ENCODE measurements around the gene PKN2. TPM values are rescaled to one million over a fixed set of nuclear protein-coding genes. Genes with fewer than 3 reads are reported as not detected.

The PKN2 gene
- total RNA-seq, 2 donors from 2014 or later = 64.6 to 71.1 TPM

- WGBS, 2 experiments (ENCODE audit: insufficient coverage in 1 of 2, insufficient read length in 1 of 2) = 88 to 94% methylated on average over 1 to 2 of the region's 2 CpGs
- no peak overlapping the region for H3K27ac ChIP-seq (ENCODE audit: low read depth, low read length)
- peaks cover 11% of the 10 kb centered on the region for H3K9me3 Mint-ChIP-seq
Observed at GRCh38 chr1:88799491-88799890, 115.4 kb downstream of the PKN2 start.

DNA sequence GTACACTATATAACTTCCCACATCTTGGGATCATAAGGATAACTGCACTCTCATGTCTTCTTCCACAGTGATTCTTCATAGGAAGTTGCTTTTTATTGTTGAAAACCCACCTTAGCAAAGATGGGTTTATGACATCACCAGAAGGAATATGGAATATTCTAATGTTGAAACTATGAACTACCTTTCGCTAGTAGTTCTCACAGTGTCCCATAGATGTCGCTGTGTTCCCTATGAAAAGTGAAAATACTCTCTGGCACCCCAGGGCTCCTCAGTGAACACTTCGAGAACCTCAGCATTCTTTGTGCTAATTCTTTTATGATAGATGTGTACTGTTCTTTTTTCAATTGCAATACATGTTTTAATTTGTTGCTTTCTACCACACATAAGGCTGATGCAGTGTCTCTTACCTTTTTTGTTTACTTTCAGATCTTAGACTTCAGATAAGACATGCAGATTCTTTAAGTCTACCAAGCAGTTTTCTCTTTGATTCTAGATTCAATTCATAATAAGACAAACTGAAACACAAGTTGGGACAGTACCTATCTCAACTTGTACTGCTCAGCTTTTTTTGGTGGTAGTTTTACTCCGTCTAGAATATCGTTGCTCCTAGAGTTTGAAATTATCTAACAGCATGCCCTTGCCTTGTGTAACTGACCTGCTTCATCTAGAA, 116.4 kb downstream of the PKN2 start:
- peaks cover 66% of the 10 kb centered on the region for H3K36me3 Mint-ChIP-seq (ENCODE audit: low read depth)
- peaks cover 82% of the 10 kb centered on the region for H3K36me3 ChIP-seq (ENCODE audit: control insufficient read depth, insufficient read depth, low read length)
- H3K4me3 Mint-ChIP-seq = no peak overlapping the region
- no peaks in the 10 kb centered on the region for H3K4me1 Mint-ChIP-seq
- no peak overlapping the region for H3K27ac ChIP-seq (ENCODE audit: low read depth, low read length)
- 91 to 99% methylated on average over 3 to 5 of the region's 5 CpGs for WGBS, 2 experiments (ENCODE audit: insufficient coverage in 1 of 2, insufficient read length in 1 of 2)
- H3K9me3 Mint-ChIP-seq = peaks cover 11% of the 10 kb centered on the region
- no peak overlapping the region for H3K27ac Mint-ChIP-seq
- no peaks in the 10 kb centered on the region for H3K27me3 ChIP-seq (ENCODE audit: control insufficient read depth, insufficient read depth, low read length, poor library complexity, severe bottlenecking)
- TF ChIP-seq CTCF (conservative IDR thresholded peaks at IDR 0.05) = peak; percentile 83
- H3K9me3 ChIP-seq (ENCODE audit: control insufficient read depth, low read length) = peaks cover 26% of the 10 kb centered on the region
- no peaks in the 10 kb centered on the region for H3K4me1 ChIP-seq (ENCODE audit: control insufficient read depth, insufficient read depth, low read length)
- no peak overlapping the region for H3K9ac ChIP-seq (ENCODE audit: extremely low read depth, low read length, poor library complexity, severe bottlenecking)
- no peak overlapping the region for H3K4me3 ChIP-seq (ENCODE audit: low read length)
- H3K27me3 Mint-ChIP-seq (ENCODE audit: insufficient read depth) = no peaks in the 10 kb centered on the region
- no peak for DNase-seq

More at GRCh38 chr1:88799491-88799890, 115.4 kb downstream of the PKN2 start:
- Histone ChIP-seq H3K36me3 (ENCODE audit: control insufficient read depth, insufficient read depth, low read length) (peaks cover 75% of the 10 kb centered on the region), H3K9me3 (ENCODE audit: control insufficient read depth, low read length) (peaks cover 26% of the 10 kb centered on the region), H3K4me3 (ENCODE audit: low read length) (no peak overlapping the region), H3K9ac (ENCODE audit: extremely low read depth, low read length, poor library complexity, severe bottlenecking) (no peak overlapping the region), H3K4me1 (ENCODE audit: control insufficient read depth, insufficient read depth, low read length) (no peaks in the 10 kb centered on the region), H3K27me3 (ENCODE audit: control insufficient read depth, insufficient read depth, low read length, poor library complexity, severe bottlenecking) (no peaks in the 10 kb centered on the region)
- Mint-ChIP-seq H3K36me3 (ENCODE audit: low read depth) (peaks cover 62% of the 10 kb centered on the region), H3K4me3 (no peak overlapping the region), H3K4me1 (peaks cover 2% of the 10 kb centered on the region), H3K27ac (peak overlapping the region; percentile 16), H3K27me3 (ENCODE audit: insufficient read depth) (no peaks in the 10 kb centered on the region)
- TF ChIP-seq CTCF (conservative IDR thresholded peaks at IDR 0.05) = no peak
- DNase-seq = no peak

GRCh38 chr1:88801575-88802208, 117.6 kb downstream of the PKN2 start:
- no peak for TF ChIP-seq CTCF (conservative IDR thresholded peaks at IDR 0.05)
- Histone ChIP-seq H3K9ac (ENCODE audit: extremely low read depth, low read length, poor library complexity, severe bottlenecking) (no peak overlapping the region), H3K4me3 (ENCODE audit: low read length) (no peak overlapping the region), H3K9me3 (ENCODE audit: control insufficient read depth, low read length) (peaks cover 26% of the 10 kb centered on the region), H3K4me1 (ENCODE audit: control insufficient read depth, insufficient read depth, low read length) (no peaks in the 10 kb centered on the region), H3K36me3 (ENCODE audit: control insufficient read depth, insufficient read depth, low read length) (peaks cover 82% of the 10 kb centered on the region), H3K27me3 (ENCODE audit: control insufficient read depth, insufficient read depth, low read length, poor library complexity, severe bottlenecking) (no peaks in the 10 kb centered on the region), H3K27ac (ENCODE audit: low read depth, low read length) (no peak overlapping the region)
- DNase-seq = no peak
- no peaks in the 10 kb centered on the region for H3K4me1 Mint-ChIP-seq
- H3K27ac Mint-ChIP-seq = peak overlapping the region; percentile 72
- H3K4me3 Mint-ChIP-seq = no peak overlapping the region
- H3K27me3 Mint-ChIP-seq (ENCODE audit: insufficient read depth) = no peaks in the 10 kb centered on the region
- H3K9me3 Mint-ChIP-seq = peaks cover 11% of the 10 kb centered on the region
- WGBS, 2 experiments (ENCODE audit: insufficient coverage in 1 of 2, insufficient read length in 1 of 2) = 95 to 99% methylated on average over 7 to 9 of the region's 9 CpGs
- H3K36me3 Mint-ChIP-seq (ENCODE audit: low read depth) = peaks cover 71% of the 10 kb centered on the region
